Endothelial cell (in vitro differentiated cells): ENCODE results near the gene NMNAT2. TPM values are rescaled to one million over a fixed set of nuclear protein-coding genes. Genes with fewer than 3 reads are reported as not detected.

Experiments used
- DNase-seq: peaks from one replicate; pipeline ENCODE4 v3.0.0; 2021; ENCODE audit warnings: low spot score
- H3K27ac Mint-ChIP-seq: one replicate; pipeline ENCODE4 v1.8.0; 2021; ENCODE audit warnings: mixed read lengths, inconsistent platforms; ENCODE audit not compliant: unreplicated experiment
- H3K27me3 Mint-ChIP-seq: one replicate; pipeline ENCODE4 v1.8.0; 2021; ENCODE audit warnings: mild to moderate bottlenecking, moderate library complexity, mixed read lengths, inconsistent platforms; ENCODE audit not compliant: unreplicated experiment
- H3K36me3 Mint-ChIP-seq: one replicate; pipeline ENCODE4 v1.8.0; 2021; ENCODE audit warnings: mild to moderate bottlenecking, low read depth, mixed read lengths, inconsistent platforms; ENCODE audit not compliant: unreplicated experiment
- H3K4me1 Mint-ChIP-seq: one replicate; pipeline ENCODE4 v1.8.0; 2021; ENCODE audit warnings: mild to moderate bottlenecking, mixed read lengths, inconsistent platforms; ENCODE audit not compliant: unreplicated experiment
- H3K4me3 Mint-ChIP-seq: one replicate; pipeline ENCODE4 v1.8.0; 2021; ENCODE audit warnings: mild to moderate bottlenecking, mixed read lengths, inconsistent platforms; ENCODE audit not compliant: unreplicated experiment
- H3K9me3 Mint-ChIP-seq: one replicate; pipeline ENCODE4 v1.8.0; 2021; ENCODE audit warnings: mixed read lengths, inconsistent platforms; ENCODE audit not compliant: unreplicated experiment
- total RNA-seq: library from RNA; stranded (reverse); fragmentation: NEBNext Ultra II Directional; extraction: Animal tissue kit (Norgen Biotek cat#: 25700); gene quantifications from one replicate; pipeline ENCODE4 v1.2.1, GENCODE V29; 2021; ENCODE audit not compliant: unreplicated experiment
- TF ChIP-seq, protein P1 (sequence below): fragments of 200-600 bp; sonication (generic); IDR thresholded peaks from one replicate; pipeline ENCODE4 v1.5.0; 2021; ENCODE audit warnings: antibody characterized with exemption; ENCODE audit not compliant: unreplicated experiment

The NMNAT2 gene
- total RNA-seq, 1 donor from 2014 or later, result 1.7 TPM

DNA sequence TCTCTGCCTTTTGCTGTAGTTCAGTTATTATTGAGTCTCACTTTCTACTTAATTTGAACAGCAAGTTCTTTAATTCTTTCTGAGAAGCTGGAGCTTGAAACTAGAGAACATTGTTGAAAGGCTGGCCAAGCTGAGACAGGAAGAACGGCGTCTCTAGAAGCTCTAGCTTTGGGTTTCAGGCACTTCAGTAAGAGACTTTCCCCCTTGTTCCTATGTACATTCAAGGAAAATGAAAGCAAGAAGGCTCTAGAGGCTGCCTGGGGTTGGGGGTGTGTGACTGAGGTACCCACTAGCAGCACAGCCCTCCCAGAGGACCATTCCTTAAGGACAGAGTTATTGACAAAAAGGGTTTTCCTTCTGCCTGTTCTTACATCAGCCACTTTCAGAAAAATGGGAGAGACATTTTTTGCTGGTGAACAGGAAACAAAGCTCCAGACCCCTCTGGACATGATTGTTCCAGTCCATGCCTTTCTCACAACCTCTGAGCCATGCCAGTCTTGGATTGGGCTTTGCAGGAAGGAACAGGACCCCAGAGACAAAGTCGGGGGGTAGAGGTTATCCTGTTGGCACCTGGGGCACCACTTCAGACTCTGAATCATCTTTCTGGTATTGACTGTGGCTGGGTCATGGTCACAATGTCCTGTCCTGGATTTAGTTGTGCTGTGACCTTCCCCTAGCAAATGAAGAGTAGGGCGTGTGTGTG lies 169.0 kb downstream of the NMNAT2 start:
- no peaks in the 10 kb centered on the region for H3K9me3 Mint-ChIP-seq
- H3K27me3 Mint-ChIP-seq, result peaks cover 2% of the 10 kb centered on the region
- TF ChIP-seq, protein P1, sequence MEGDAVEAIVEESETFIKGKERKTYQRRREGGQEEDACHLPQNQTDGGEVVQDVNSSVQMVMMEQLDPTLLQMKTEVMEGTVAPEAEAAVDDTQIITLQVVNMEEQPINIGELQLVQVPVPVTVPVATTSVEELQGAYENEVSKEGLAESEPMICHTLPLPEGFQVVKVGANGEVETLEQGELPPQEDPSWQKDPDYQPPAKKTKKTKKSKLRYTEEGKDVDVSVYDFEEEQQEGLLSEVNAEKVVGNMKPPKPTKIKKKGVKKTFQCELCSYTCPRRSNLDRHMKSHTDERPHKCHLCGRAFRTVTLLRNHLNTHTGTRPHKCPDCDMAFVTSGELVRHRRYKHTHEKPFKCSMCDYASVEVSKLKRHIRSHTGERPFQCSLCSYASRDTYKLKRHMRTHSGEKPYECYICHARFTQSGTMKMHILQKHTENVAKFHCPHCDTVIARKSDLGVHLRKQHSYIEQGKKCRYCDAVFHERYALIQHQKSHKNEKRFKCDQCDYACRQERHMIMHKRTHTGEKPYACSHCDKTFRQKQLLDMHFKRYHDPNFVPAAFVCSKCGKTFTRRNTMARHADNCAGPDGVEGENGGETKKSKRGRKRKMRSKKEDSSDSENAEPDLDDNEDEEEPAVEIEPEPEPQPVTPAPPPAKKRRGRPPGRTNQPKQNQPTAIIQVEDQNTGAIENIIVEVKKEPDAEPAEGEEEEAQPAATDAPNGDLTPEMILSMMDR, result no peak
- peaks cover 14% of the 10 kb centered on the region for H3K4me1 Mint-ChIP-seq
- no peak overlapping the region for H3K27ac Mint-ChIP-seq
- H3K4me3 Mint-ChIP-seq, result peak overlapping the region; percentile 8
- DNase-seq, result no peak
- H3K36me3 Mint-ChIP-seq, result peaks cover 16% of the 10 kb centered on the region

DNA sequence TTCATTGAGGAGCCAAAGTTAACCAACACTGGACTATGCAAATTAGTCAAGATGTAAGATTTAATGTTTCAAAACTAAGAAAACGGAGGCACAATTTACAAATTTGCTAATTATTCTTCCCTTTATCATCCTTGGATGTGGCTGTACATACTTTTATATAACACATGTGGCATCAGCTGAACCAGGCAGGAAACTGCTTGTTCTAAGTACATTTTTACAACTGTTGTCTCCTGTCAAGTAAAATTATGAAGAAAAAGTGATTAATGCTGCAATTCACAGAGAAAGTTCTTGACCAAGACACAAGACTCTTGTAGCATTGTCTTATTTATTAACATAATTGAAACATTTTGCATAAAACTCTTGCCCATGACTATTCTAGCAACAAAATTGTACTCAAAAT lies 170.2 kb downstream of the NMNAT2 start:
- no peak for DNase-seq
- Mint-ChIP-seq H3K9me3 (no peaks in the 10 kb centered on the region), H3K27me3 (no peaks in the 10 kb centered on the region), H3K4me3 (no peak overlapping the region), H3K27ac (no peak overlapping the region), H3K36me3 (peaks cover 16% of the 10 kb centered on the region), H3K4me1 (peaks cover 14% of the 10 kb centered on the region)
- TF ChIP-seq, protein P1, result no peak

DNA sequence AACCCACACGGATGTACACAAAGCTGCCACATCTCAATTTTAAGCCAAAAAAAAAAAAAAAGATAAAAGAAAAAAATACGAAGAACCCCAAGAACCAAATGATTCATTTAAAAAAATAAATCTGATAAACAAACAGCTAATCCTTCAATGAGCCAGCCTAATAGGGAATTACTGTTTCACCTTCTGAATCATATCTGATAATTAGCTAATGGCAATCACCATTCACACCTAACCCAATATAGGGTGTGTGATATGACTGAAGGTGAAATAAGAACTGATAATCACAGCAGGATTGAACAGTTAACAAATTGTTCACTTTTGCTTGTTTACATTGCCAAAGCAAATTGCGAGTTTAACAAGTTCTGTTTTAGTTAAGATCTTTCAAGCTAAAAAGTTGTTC lies 170.7 kb downstream of the NMNAT2 start:
- DNase-seq, result no peak
- Mint-ChIP-seq H3K9me3 (no peaks in the 10 kb centered on the region), H3K27ac (no peak overlapping the region), H3K4me3 (no peak overlapping the region), H3K27me3 (no peaks in the 10 kb centered on the region), H3K4me1 (peaks cover 14% of the 10 kb centered on the region), H3K36me3 (peaks cover 16% of the 10 kb centered on the region)
- TF ChIP-seq, protein P1, result no peak

DNA sequence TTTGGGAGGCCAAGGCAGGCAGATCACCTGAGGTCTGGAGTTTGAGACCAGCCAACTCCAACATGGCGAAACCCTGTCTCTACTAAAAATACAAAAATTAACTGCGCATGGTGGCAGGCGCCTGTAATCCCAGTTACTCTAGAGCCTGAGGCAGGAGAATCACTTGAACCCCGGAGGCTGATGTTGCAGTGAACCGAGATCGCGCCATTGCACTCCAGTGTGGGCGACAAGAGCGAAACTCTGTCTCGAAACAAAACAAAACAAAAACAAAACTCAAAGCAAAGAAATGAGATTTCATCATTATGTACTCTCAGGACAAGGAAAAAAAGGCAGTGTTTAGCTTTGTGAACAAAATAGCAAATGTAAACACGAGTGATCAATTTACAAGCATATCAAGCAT lies 171.1 kb downstream of the NMNAT2 start:
- Mint-ChIP-seq H3K36me3 (peaks cover 16% of the 10 kb centered on the region), H3K4me1 (peaks cover 14% of the 10 kb centered on the region), H3K9me3 (no peaks in the 10 kb centered on the region), H3K27me3 (no peaks in the 10 kb centered on the region), H3K4me3 (no peak overlapping the region), H3K27ac (no peak overlapping the region)
- TF ChIP-seq, protein P1, result no peak
- DNase-seq, result no peak

DNA sequence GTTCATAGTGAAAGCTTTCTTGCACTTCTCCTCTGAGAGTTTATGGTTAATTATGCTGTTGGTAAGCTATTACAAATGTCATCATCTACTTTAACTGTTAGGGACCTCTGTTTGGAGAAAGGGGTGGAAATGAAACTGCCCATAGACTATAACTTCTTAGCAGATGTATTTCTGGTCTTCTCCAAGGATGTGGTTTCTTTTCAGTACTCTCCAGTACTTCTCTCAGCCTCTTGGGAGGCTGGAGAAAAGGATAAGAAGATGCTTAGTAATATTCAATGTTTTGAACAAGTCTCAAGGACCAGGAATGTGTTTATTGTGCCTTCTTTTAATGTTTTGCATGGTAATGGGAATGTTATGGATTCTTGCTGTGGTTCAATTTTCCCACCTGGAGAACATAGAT lies 171.7 kb downstream of the NMNAT2 start:
- no peaks in the 10 kb centered on the region for H3K27me3 Mint-ChIP-seq
- H3K4me3 Mint-ChIP-seq, result no peak overlapping the region
- H3K4me1 Mint-ChIP-seq, result peaks cover 11% of the 10 kb centered on the region
- TF ChIP-seq, protein P1, result no peak
- peaks cover 16% of the 10 kb centered on the region for H3K36me3 Mint-ChIP-seq
- H3K9me3 Mint-ChIP-seq, result no peaks in the 10 kb centered on the region
- H3K27ac Mint-ChIP-seq, result no peak overlapping the region
- DNase-seq, result no peak
